GM21529 (cell line): ENCODE results near the gene ARID3A.
"Not testable (repeated sequence)": the region's sequence is repeated elsewhere in the genome, so short reads cannot be mapped to it uniquely, and the experiment has no call there.

ENCODE experiments used
- ATAC-seq: cut with Tn5 transposase; IDR thresholded peaks from one replicate; pipeline ENCODE4 v1.9.1; 2021; ENCODE audit not compliant: unreplicated experiment

The ARID3A gene, protein sequence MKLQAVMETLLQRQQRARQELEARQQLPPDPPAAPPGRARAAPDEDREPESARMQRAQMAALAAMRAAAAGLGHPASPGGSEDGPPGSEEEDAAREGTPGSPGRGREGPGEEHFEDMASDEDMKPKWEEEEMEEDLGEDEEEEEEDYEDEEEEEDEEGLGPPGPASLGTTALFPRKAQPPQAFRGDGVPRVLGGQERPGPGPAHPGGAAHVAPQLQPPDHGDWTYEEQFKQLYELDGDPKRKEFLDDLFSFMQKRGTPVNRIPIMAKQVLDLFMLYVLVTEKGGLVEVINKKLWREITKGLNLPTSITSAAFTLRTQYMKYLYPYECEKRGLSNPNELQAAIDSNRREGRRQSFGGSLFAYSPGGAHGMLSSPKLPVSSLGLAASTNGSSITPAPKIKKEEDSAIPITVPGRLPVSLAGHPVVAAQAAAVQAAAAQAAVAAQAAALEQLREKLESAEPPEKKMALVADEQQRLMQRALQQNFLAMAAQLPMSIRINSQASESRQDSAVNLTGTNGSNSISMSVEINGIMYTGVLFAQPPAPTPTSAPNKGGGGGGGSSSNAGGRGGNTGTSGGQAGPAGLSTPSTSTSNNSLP

DNA sequence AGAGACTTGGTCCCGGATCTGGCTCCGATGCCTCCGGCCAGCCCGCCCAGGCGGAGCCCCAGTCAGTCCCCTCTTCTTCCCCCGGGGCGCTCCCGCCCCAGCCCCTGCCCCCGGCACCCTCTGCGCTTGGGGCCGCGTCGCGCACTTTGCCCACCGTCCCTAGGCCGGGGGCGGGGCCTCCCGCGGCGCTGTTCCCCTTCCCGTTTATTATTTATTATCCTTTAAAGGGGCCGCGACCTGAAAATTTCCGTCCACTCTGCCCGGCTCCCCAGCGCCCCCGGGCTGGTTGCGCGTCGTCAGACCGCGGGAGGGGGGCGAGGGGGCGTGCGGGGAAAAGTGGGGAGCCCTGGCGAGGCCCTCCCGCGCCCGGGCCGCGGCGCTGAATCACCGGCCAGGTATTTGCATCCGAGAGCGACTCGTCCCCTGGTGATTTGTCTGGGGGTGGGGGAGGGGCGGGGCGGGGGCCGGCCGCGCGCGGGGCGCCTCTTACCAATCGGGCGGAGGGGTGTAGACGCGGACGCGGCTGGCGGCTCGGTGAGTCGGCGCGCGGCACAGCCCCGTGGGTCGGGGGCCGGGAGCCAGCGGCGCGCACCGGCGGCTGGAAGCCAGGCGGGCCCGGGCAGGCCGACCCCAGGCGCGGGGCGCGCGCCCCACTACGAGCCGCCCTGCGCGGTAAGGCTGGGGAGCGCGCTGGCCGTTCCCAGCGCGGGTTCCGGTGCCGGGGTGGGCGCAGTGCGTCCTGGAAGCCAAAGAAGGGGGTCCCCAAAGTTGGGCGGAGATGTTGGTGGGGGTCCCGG lies at the start of gene ARID3A:
Gene ARID3A (plus strand): TSS at position 510 of the 797 bp plus-strand sequence. CDS start 3,494 bp downstream, outside the sequence.
- peak; percentile 39 for ATAC-seq

DNA sequence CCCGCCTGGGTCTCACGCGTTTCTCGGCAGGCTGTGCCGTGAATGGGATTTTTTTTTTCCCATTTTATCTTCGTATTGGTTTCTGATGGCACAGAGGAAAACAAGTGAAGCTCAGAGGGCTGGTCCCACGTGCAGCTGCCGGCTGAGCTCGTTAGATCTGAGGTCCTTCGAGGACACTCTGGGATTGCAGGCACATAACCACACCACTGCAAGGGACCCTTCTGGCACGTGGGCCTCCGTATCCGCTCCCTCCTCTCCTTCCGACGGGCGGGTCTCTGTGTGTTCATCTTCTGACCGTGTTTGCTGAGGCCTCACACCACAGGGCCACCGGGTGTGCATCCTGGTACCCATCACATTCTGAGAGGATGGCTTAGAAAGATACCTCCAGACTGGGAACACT lies 49.7 kb upstream of the ARID3A start:
- no peak for ATAC-seq

DNA sequence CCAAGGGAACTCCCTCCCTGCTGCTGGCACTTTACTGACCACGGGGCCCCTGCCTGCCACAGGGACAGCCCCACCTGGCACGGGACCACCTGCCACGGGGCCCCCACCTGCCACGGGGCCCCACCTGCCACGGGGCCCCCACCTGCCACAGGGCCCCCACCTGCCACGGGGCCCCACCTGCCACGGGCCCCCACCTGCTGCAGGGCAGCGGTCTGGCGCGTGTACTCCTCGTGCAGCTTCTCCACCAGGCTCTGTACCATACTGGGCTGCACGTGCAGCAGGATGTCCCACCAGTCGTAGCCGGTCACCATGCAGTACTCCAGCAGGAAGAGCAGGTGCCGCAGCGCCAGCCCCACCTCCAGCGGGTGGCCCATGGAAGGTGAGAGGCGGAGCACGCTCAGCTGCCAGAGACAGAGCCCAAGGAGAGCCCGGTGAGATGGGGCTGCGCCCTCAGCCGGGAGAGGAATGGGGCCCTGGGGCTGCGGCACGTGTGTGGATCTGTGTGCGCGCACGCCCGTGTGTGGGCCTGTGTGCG lies 49.0 kb upstream of the ARID3A start:
- ATAC-seq, result no peak

DNA sequence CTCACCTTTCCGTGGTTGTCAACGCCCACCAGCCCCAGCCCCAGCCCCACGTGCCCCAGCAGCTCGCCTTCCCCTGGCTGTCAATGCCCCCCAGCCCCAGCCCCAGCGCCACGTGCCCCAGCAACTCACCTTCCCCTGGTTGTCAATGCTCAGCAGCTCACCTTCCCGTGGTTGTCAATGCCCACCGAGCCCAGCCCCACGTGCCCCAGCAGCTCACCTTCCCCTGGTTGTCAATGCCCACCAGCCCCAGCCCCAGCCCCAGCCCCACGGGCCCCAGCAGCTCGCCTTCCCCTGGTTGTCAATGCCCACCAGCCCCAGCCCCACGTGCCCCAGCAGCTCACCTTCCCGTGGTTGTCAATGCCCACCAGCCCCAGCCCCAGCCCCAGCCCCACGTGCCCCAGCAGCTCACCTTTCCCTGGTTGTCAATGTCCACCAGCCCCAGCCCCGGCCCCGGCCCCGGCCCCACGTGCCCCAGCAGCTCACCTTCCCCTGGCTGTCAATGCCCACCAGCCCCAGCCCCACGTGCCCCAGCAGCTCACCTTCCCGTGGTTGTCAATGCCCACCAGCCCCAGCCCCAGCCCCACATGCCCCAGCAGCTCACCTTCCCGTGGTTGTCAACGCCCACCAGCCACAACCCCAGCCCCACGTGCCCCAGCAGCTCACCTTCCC lies 47.7 kb upstream of the ARID3A start:
- not testable (repeated sequence) for ATAC-seq

DNA sequence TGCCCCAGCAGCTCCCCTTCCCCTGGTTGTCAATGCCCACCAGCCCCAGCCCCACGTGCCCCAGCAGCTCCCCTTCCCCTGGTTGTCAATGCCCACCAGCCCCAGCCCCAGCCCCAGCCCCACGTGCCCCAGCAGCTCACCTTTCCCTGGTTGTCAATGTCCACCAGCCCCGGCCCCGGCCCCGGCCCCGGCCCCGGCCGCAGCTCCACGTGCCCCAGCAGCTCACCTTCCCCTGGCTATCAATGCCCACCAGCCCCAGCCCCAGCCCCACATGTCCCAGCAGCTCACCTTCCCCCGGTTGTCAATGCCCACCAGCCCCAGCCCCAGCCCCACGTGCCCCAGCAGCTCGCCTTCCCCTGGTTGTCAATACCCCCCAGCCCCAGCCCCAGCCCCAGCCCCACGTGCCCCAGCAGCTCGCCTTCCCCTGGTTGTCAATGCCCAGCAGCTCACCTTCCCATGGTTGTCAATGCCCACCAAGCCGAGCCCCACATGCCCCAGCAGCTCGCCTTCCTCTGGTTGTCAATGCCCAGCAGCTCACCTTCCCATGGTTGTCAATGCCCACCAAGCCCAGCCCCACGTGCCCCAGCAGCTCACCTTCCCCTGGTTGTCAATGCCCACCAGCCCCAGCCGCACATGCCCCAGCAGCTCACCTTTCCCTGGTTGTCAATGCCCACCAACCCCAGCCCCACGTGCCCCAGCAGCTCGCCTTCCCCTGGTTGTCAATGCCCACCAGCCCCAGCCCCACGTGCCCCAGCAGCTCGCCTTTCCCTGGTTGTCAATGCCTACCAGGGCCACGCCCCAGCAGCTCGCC lies 46.9 kb upstream of the ARID3A start:
- not testable (repeated sequence) for ATAC-seq

DNA sequence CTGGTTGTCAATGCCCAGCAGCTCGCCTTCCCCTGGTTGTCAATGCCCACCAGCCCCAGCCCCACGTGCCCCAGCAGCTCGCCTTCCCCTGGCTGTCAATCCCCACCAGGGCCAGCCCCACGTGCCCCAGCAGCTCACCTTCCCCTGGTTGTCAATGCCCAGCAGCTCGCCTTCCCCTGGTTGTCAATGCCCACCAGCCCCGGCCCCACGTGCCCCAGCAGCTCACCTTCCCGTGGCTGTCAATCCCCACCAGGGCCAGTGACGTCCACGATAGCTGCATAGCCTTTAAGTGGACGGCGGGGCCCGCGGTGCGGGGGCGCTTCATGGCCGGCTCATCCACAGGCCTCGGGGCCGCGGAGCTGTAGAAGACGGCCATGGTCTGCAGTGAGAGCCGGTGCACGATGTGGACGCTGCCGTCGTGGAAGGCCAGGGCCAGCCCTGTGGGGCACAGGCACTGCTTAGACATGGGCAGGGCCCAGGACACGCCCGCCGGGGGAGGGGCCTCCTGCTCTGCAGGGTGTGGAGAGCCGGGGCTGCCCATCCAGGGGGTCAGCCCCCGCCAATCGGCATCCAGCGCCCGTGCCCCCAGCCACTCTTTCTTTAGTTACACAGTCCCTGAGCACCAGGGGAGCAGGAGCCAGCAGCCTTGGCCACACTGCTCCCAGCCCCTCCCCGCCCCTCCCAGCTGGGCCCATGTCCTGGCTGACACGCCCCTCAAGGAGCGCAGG lies 46.0 kb upstream of the ARID3A start:
- no peak for ATAC-seq

DNA sequence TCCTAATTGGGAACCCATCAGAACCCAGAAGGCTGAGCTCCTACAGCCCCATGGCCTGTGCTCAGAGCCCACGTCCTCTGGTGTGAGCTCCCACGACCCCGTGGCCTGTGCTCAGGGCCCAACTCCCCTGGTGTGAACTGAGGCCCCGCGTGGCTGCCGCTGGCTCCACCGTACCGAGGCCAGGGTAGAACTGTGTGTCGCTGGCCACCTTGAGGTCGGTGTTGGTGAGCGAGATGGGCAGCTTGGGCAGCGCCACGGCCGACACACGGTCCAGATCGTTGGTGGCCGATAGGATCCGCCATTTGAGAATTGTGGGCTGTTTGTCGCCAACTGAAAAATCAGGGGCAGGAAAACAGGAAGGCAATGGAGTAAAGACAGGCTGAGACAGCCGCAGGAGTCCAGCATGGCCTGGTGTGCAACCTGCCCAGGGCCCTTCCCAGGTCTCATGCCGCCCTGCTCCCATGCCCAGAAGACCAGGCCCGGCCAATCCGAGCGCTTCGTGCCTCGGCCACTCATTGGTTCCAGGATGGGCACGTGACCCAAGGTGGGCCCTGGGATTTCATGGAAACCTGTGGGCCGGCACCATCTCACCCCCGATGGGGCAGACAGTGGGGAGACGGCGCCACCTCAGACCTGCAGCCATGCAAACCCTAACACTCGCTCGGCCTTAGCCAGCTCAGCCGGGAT lies 44.3 kb upstream of the ARID3A start:
- no peak for ATAC-seq

DNA sequence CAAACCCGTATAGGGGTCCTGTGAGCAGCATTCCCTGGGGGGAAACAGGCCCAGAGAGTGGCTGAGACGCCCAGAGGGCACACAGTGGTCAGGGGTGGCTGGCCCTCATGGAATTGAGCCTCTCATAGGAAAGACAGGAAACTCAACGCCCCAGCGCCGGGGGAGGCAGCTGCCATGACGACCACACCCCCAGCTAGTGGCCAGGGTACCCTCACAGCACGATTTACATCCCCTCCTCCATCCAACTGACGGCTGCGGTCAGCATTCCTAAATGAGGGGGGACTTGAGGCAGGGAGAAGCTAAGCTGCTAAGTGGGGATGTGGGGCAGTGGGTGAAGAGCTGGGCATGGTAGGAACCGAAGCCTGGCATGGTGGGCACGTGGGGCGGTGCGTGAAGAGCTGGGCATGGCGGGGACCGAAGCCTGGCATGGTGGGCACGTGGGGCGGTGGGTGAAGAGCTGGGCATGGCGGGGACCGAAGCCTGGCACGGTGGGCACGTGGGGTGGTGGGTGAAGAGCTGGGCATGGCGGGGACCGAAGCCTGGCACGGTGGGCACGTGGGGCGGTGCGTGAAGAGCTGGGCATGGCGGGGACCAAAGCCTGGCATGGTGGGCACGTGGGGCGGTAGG lies 42.9 kb upstream of the ARID3A start:
- no peak for ATAC-seq

DNA sequence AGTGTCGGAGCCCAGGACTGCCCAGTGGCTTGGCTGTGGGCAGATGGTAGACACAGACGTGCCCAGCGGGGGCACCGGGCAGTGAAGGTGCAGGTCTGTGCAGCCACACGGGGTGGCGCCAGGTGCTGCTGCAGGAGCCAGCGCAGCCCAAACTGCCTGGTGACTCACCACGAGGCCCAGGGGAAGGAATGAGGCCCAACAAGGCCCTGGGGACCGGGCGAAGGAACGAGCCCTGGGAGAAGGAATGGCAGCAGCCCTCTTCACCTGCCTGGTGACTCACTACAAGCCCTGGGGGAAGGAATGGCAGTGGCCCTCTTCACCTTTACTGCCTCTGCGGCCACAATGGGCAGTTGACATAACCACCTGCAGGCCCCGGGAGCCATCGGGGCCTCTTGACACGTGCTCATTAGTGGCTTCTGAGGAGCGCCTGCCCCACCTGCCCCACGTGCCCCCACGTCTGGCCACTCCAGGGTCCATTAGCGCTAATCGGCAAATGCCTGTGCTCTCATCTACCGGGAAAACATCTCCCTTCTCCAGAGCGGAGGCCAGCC lies 42.1 kb upstream of the ARID3A start:
- ATAC-seq, result no peak

DNA sequence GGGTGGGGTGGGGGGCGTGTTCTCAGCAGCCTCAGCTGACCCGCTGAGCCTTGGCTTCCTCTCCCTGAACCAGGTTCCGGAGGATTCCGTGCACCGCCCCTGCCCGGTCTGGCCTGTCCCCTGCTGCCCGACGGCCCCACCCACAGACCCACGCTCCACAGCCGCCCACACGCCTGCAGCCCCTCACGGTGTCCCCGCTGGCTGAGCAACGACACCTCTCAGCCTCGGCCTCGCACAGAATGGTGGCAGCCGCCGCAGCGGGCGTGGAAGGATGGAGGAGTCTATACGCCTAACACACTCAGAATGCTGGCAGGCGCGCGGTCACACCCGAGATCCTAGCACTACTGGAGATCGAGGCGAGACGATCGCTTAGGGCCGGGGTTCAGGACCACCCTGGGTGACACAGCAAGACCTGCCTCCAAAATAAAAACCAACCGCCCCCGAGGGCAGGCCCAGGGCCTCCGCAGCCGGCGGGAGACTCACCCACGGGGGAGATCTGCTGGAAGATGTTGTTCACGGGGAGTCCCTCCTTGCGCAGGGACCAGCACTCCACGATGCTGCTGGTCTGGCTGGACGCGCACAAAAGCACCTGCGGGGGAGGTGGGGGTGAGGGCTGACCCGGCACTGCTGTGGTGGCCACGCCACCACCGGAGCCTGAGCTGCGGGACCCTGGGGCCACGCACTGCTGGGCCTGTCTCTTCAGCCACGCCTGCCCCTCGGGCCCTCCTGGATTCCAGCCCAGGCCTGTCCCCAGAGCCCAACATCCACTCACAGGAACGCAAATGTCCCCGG lies 41.2 kb upstream of the ARID3A start:
- no peak for ATAC-seq

DNA sequence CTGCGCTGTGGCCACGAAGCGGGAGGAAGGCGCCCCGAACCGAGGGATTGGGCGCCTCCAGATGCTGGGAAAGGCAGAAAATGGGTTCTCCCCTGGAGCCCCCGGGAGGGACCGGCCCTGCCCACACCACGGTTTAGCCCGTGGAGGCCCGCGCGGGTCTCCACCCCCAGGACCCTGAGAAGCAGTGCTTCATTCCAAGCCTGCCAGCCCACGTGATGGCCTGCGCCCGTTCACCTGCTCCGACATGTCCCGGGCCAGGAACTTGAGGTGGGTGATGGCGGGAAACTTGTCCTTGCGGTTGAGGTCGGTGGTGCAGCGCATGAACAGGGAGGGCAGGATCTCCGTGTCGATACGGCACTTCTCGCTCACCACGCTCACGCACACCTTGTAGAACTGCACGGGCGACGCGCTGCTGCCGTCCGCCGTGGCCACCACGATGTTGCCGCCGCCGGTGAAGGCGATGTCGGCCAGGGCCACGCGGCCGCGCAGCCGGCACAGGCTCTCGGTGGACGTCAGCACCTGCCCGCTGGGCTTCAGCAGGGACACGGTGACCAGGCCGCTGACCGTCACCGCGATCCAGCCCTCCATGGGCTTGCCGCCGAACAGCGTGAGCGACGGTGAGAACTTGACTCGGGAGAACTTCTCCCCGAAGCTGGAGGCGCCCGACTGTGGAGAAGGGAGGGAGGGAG lies 40.2 kb upstream of the ARID3A start:
- ATAC-seq, result no peak

DNA sequence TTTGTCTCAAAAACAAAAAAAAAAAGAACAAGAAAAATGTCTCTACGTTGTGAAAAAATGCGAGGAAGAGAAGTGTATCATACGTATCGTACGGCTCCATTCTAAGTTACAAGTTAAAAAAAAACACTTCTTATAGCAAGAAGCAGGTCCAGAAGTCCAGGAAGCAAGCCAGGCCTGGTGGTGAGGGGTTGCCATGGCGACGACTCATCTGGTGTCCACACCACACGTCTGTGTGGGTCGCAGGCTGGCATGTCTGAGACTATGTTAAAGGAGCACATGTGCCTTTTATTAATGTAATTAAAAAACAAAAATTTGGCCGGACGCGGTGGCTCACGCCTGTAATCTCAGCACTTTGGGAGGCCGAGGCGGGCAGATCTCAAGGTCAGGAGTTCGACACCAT lies 38.8 kb upstream of the ARID3A start:
- ATAC-seq, result no peak

DNA sequence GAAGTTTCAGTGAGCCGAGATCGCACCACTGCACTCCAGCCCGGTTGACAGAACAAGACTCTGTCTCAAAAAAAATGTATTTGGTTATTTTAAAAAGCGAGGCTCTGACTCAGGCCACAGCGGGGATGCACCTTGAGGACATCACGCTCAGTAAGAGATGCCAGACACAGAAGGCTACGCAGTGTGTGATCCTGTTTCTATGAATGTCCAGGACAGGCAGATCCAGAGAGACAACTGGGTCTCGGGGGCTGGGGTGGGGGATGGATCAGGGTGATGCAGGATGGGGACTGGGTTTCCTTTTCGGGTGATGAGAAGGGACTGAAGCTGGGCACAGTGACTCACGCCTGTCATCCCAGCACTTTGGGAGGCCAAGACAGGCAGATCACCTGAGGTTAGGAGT lies 38.2 kb upstream of the ARID3A start:
- no peak for ATAC-seq

DNA sequence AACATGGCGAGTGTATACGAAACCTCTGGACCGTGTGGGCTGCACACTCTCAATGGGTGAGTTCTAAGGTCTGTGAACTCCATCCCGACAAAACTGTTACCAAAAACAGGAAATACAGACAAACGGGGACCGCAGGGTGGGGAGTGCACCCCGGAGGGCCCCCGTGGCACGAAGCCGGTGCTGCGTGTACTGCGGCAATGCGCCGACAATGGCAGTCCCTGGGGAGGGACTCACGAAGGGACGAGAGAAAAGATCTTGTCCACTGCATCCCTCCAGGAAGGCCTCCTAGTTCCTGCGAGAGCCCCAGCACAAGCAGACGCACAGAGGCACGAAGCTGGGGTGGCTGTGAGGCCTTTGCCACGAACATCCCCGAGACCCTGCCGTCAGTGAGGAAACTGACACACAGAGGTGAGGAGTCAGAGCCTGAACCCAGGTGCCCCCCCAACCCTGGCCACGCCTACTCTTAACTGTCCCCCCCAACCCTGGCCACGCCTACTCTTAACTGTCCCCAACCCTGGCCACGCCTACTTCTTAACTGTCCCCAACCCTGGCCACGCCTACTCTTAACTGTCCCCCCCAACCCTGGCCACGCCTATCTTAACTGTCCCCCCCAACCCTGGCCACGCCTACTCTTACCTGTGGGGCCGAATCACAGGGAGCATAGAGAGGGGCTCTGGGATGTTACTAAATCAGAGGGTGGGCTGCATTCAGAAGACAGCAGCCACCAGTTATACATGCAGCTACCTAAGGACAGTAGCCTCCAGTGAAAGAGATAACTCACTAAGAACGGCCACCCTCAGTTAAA lies 37.1 kb upstream of the ARID3A start:
- no peak for ATAC-seq

DNA sequence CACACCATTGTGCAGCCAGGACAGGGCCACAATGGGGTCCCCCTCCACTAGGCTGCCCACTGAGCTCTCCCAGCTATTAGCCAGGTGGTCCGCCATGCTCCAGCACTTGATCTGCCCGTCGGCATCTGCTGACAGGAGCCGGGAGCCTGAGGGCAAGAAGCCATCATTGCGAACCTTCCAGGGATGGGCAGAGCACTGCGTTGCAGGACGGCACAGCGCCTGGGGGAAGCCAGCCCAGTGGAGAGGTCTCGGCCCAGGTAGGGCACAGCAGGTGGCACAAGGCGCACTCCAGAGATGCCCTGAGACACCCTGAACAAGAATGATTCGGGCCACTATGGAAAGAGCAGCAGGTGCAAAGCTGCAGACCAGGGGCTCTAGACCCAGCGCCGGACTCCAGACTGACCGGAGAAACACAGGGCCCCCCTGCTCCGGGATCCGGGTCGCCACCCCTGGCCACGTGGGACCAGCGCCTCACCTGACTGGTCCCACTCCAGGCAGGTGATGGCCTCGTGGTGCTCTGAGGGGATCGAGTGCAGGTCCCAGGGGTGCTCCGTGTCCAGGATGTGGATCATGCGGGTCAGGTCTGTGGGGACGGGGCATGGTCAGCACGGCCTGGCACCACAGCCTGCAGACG lies 36.1 kb upstream of the ARID3A start:
- ATAC-seq, result no peak

DNA sequence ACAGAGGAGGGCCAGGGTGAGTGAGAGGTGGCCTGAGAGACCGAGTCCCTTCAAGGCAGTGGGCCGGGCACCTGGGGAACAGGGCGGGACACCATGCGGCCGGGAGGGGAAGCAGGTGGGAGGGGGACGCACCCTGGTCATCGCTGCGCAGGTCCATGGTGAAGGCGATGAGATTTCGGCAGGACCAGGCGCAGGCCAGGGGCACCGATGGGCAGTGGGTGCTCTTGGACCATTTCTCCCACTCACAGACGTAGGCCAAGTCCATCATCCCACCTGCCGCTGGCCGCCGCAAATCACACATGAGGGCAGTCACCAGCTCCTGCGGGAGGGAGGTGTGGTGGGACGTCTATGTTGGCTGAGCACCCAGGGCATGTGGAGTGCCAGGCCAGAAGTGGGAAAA lies 35.0 kb upstream of the ARID3A start:
- no peak for ATAC-seq
